ENCODE data around the gene TRIM47.
"Not testable (repeated sequence)": the region's sequence is repeated elsewhere in the genome, so short reads cannot be mapped to it uniquely, and the experiment has no call there.

The TRIM47 gene

GRCh38 chr17:75891022-75891604 is 12.7 kb upstream of the TRIM47 start:
- no peak for DNase-seq

DNA sequence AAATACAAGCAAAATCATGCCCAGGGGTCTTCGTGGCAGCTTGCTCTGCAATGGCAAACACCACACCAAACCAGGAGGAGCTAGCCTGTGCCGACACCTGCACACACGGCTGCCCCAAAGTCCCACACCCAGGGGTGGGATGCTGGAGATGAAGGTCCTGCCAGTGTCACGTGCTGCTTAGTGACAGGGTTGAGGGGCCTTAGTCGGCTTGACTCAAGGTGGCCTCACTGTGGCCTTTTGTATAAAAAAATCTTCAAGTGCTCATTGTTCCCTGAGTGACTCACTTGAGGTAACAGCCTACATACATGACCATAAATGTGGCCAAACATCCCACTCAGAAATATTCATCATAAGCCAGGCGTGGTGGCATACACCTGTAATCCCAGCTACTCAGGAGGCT is 11.1 kb upstream of the TRIM47 start:
- DNase-seq = no peak

DNA sequence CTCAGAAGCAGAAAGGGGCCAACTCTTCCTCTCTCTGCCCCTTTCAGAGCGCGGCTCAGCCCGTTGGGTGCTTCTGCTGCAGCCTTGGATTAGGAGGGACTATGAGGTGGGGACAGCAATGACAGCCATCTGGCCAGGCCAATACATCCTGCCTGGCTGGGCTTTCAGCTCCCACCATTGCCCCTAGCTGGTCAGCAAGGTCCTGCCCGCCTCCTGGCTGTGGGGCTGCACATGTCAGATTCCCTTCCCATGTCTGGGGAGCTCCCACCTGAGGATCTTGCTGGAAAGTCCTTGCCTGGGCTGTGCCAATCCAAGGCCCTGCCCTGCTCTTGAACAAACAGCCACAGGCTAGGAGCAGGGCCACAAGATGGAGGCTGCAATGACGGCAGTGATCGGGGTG is 10.1 kb upstream of the TRIM47 start:
- DNase-seq = no peak

DNA sequence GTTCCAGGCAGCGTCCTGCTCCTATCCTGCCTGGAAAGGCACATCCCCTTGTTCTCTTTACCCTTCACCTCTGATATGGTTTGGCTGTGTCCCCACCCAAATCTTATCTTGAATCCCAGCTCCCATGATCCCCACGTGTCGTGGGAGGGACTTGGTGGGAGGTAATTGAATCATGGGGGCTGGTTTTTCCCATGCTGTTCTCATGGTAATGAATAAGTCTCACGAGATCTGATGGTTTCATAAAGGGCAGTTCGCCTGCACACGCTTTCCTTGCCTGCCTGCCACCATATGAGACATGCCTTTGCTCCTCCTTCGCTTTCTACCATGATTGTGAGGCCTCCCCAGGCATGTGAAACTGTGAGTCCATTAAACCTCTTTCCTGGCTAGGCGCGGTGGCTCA is 7.5 kb upstream of the TRIM47 start:
- DNase-seq = not testable (repeated sequence)

- no peak for DNase-seq
Measured at GRCh38 chr17:75885431-75885830, 7.0 kb upstream of the TRIM47 start.

- no peak for DNase-seq
Measured at GRCh38 chr17:75881678-75882454, 3.5 kb upstream of the TRIM47 start.

- no peak for DNase-seq
Measured at GRCh38 chr17:75880266-75880665, 1.9 kb upstream of the TRIM47 start.

GRCh38 chr17:75877752-75878173 is 618 bp downstream of the TRIM47 start:
- peak; percentile 79 for DNase-seq

GRCh38 chr17:75876938-75877751 is 1.2 kb downstream of the TRIM47 start:
- peak; percentile 92 for DNase-seq

GRCh38 chr17:75876190-75876937 is 2.0 kb downstream of the TRIM47 start:
- DNase-seq = no peak

DNA sequence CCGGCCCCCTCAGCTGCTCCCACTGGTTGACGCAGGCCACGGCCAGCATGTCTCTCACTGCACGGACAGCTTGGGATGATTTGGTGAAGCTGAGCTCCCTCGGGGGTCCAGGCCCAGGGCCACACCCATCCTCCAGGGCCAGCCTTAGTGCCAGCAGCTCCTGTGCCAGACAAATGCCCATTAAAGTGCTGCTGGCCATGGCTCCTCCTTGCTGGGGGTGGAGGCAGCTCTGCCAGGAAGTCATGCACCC is 2.5 kb downstream of the TRIM47 start:
- DNase-seq = no peak

DNA sequence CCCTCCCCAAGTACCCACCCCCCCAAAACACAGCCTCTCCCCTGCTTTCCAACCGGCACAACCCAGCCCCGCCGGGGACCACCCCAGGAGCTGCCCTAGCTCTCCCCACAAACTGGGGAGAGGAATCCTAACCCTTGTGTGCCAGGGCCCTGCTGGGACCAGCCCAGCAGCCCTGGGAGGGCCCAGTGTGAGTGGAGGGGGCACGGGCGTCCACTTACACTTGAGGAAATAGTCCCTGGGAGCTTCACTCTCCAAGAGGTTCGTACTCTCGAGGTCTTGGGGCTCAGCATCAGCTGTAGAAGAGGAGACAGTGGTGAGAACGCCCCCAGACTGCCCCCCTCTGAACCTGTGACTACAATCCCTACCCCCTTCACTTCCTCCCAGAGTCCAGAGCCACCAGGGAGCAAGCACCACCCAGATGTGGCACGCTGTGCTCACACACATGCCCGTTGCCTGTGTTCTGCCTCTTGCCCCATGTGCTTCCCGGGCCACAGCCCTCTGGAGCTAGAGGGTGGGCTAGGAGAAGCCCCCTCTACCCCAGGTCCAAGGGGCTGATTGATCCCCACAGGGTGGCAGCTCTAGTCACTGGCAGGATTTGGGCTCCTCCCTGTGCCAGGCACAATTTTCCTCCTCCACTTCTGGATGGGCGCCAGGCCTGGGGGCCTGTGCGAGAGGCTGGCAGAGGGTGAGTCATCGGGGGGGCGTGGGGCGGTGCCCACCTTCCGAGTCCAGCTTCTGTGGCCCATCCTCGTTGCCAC is 3.0 kb downstream of the TRIM47 start:
- no peak for DNase-seq

- no peak for DNase-seq
Measured at GRCh38 chr17:75874323-75875181, 3.8 kb downstream of the TRIM47 start.

- DNase-seq = no peak
Measured at GRCh38 chr17:75873587-75874322, 4.6 kb downstream of the TRIM47 start.

GRCh38 chr17:75872434-75873351 is 5.7 kb downstream of the TRIM47 start:
- peak; percentile 57 for DNase-seq

GRCh38 chr17:75870228-75870627 is 8.2 kb downstream of the TRIM47 start:
- DNase-seq = not testable (repeated sequence)

DNA sequence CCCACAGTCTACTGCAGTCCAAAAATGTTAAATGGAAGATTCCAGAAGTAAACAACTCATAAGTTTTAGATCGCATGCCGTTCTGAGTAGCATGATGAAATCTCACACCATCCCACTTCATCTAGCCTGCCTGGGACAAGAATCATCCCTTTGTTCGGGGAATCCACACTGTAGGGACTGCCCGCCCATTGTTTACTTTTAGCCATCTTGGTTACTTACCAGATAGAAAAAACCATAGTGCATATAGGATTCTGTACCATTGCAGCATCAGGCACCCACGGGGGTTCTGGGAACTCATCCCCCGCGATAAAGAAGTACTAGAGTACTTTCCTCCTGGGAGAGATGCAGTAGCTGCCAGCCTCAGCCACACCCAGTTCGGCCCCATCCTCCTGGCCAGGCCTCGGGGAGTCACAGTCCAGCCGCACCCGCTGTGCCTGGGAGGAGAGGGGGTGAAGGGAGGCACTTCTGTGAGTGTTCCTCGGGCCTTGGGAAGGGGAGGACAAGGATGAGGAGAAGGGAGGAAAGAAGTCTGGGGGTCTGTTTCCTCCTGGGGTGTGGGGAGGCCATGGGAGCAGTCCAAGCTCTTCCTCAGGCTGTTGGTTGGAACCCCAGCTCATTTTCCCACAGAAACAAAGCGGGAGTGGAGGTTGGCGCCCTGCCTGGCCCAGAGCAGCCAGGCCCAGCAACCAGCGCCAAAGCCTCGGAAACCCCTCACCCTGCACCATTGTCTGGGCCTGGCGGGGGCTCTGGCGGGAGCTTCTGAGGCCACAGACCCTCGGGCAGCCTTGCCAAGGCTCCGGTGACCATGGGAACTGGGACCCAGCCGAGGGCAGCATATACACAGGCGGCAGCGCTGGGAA is 8.9 kb downstream of the TRIM47 start:
- peak; percentile 26 for DNase-seq

GRCh38 chr17:75868730-75869281 is 9.6 kb downstream of the TRIM47 start:
- not testable (repeated sequence) for DNase-seq

Measured in HCEC 1CT (cell line).